ENCODE results near the gene CPT1C. TPM values are rescaled to one million over a fixed set of nuclear protein-coding genes. Genes with fewer than 3 reads are reported as not detected.

The CPT1C gene
- polyA plus RNA-seq, 2 of the 4 experiments (the other 2 are of a cell fraction) = 8.5 to 15.4 TPM

DNA sequence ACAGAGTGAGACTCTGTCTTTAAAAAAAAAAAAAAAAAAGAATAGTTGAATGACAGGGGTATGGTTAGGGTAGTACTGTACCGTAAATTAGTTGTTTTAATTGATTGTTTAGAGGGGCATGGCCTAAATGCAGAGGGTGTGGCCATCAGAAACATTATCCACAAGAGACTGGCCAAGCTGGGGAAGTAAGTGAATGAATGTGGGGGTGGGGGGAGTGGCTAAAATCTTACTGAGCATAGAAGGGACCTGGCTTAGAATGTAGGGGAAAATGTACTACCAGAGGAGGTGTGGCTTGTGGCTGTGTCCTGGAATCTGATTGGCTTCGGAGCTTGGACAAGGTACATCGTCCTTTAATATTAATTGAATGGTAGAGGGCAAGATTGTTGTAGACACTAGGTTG is 21.4 kb upstream of the CPT1C start:
- FAIRE-seq (no peak), DNase-seq (ENCODE audit: low read depth in 1 of 2, low spot score in 1 of 2) (no peak), ATAC-seq (no peak)
- H3K4me3 ChIP-seq = no peak overlapping the region
- POLR2A ChIA-PET = no interaction called here
- H3K27ac ChIP-seq = no peak overlapping the region
- CTCF ChIA-PET = interaction anchor here (0.5 to 21.2 kb wide), 7 partner anchors 5 to 167 kb away, joined by 3 to 326 read pairs (median 15); partner anchors contain the start of genes BCL2L12, IRF3, PRMT1 and RRAS
- H3K9me3 ChIP-seq = no peaks in the 10 kb centered on the region
- no peak overlapping the region for H3K4me2 ChIP-seq
- peaks cover 15% of the 10 kb centered on the region for H3K4me1 ChIP-seq
- TF ChIP-seq EHF (CRISPR knock-in tag; IDR thresholded peaks at IDR 0.05) = no peak
- TF ChIP-seq EP300 (IDR thresholded peaks at IDR 0.05) = no peak
- TF ChIP-seq, protein P1, sequence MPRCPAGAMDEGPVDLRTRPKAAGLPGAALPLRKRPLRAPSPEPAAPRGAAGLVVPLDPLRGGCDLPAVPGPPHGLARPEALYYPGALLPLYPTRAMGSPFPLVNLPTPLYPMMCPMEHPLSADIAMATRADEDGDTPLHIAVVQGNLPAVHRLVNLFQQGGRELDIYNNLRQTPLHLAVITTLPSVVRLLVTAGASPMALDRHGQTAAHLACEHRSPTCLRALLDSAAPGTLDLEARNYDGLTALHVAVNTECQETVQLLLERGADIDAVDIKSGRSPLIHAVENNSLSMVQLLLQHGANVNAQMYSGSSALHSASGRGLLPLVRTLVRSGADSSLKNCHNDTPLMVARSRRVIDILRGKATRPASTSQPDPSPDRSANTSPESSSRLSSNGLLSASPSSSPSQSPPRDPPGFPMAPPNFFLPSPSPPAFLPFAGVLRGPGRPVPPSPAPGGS (IDR thresholded peaks at IDR 0.05) = no peak
- TF ChIP-seq ZFP36 (IDR thresholded peaks at IDR 0.05; ENCODE audit: borderline replicate concordance, partially characterized antibody) = no peak
- TF ChIP-seq, protein P2, sequence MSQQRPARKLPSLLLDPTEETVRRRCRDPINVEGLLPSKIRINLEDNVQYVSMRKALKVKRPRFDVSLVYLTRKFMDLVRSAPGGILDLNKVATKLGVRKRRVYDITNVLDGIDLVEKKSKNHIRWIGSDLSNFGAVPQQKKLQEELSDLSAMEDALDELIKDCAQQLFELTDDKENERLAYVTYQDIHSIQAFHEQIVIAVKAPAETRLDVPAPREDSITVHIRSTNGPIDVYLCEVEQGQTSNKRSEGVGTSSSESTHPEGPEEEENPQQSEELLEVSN (IDR thresholded peaks at IDR 0.05; ENCODE audit: borderline replicate concordance, low read depth) = no peak
- TF ChIP-seq FOSL2 (IDR thresholded peaks at IDR 0.05) = no peak
- TF ChIP-seq FOSL2 (CRISPR knock-in tag; IDR thresholded peaks at IDR 0.05) = no peak
- TF ChIP-seq FOSB (CRISPR knock-in tag; IDR thresholded peaks at IDR 0.05) = no peak
- WGBS (ENCODE audit: missing lambda C conversion rate) = 84% methylated on average over 3 of the region's 3 CpGs

DNA sequence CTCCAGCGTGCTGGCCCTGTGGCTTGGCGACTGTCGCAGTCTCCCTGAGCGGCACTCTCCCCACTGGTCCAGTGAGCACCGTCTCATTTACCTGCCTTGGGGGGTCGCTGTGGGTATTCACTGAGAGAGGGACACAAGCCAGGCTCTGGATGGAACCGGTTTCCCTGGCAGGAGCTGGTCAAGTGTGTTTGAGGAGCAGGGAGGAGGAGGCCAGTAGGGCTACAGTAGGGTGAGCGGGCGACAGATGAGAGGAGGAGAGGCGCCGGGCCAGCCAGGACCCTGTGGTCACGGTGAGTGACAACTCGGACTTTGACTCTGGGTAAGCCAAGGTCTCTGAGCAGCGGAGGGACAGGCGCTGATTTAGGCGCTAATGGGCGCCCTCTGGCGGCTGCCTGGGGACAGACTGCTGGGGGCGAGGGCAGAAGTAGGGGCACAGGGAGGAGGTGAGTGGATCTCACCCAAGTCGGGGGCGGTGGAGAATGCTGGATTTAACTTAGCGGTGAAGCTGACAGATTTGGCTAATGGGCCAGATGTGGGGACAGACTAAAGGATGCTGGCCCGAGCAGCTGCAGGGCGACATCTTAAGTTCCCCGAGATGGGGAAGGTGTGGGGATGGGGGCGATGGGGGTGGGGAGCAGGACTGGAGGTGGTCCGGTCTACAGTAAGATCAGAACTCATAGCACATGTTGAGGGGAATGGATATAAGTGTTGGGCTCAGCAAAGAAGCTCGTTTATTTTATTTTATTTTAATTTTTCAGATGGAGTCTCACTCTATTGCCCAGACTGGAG is 18.6 kb upstream of the CPT1C start:
- CTCF ChIA-PET = interaction anchor here (0.5 to 21.2 kb wide), 53 partner anchors 2 to 889 kb away, joined by 3 to 326 read pairs (median 5); partner anchors contain the start of genes ADM5, BCL2L12, CPT1C and IRF3
- ATAC-seq = peak; percentile 47 to 53
- Histone ChIP-seq H3K27ac (peak overlapping the region; percentile 57 to 80; a peak in 5 of 6 replicates), H3K4me3 (no peak overlapping the region), H3K4me2 (peak overlapping the region; percentile 76), H3K9me3 (no peaks in the 10 kb centered on the region), H3K4me1 (peaks cover 11% of the 10 kb centered on the region)
- peak; percentile 87 to 97 for DNase-seq (ENCODE audit: low read depth in 1 of 2, low spot score in 1 of 2)
- TF ChIP-seq BHLHE40 (IDR thresholded peaks at IDR 0.05; ENCODE audit: low read depth, low read length) (no peak), SMC3 (IDR thresholded peaks at IDR 0.05) (peak; percentile 77), RAD21 (conservative IDR thresholded peaks at IDR 0.05 in 1 of 2, IDR thresholded peaks at IDR 0.05 in 1 of 2) (peak; percentile 64 to 65), MAZ (IDR thresholded peaks at IDR 0.05; ENCODE audit: borderline replicate concordance, low read depth, low read length) (0 out of 2 replicates have a peak, but pooled peaks have one; percentile 78)
- TF ChIP-seq, protein P3, sequence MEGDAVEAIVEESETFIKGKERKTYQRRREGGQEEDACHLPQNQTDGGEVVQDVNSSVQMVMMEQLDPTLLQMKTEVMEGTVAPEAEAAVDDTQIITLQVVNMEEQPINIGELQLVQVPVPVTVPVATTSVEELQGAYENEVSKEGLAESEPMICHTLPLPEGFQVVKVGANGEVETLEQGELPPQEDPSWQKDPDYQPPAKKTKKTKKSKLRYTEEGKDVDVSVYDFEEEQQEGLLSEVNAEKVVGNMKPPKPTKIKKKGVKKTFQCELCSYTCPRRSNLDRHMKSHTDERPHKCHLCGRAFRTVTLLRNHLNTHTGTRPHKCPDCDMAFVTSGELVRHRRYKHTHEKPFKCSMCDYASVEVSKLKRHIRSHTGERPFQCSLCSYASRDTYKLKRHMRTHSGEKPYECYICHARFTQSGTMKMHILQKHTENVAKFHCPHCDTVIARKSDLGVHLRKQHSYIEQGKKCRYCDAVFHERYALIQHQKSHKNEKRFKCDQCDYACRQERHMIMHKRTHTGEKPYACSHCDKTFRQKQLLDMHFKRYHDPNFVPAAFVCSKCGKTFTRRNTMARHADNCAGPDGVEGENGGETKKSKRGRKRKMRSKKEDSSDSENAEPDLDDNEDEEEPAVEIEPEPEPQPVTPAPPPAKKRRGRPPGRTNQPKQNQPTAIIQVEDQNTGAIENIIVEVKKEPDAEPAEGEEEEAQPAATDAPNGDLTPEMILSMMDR (IDR thresholded peaks at IDR 0.05) = peak; percentile 94
- POLR2A ChIA-PET = interaction anchor here (1.9 kb wide), 2 partner anchors 31 to 32 kb away, joined by 4 to 5 read pairs; partner anchors contain the start of genes RRAS and SCAF1
- FAIRE-seq = no peak
- WGBS (ENCODE audit: missing lambda C conversion rate) = 21% methylated on average over 27 of the region's 28 CpGs

DNA sequence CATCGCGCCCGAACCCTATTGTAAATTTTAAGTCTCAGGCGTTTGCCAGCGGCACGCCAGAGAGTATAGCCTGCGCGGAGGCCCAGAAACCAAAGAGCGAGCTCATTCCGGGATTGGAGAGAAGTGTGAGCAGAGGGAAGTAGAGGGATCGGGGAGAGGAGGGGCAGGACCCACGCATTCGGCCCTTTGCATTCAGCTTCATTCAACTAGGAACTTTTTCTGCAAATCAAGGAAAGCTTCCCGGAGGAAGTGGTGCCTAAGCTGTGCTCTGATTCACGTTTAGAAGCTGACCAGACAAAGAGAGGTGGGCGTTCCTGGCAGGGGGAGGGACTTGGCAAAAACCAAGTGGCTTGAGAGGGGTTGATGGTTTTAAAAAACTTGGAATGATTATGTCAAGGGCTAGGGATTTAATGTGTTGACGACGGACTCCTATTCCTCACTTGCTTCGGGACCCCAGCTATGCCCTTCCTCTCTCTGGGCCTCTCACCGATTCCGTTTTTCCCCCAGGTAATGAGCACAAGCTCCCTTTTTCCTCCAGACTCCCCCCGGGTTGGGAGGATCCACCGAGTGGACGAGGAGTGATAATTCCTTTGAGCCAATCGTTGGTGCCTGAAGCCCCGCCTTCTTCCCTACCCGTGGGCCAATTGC is 14.7 kb upstream of the CPT1C start:
- ChIA-PET POLR2A (interaction anchor here (0.5 to 3.5 kb wide), 31 partner anchors 9 to 1048 kb away, joined by 3 to 48 read pairs (median 4); partner anchors contain the start of genes AKT1S1, ALDH16A1, AP2A1 and BCL2L12), CTCF (interaction anchor here (0.6 to 16.7 kb wide), 14 partner anchors 8 to 173 kb away, joined by 3 to 326 read pairs (median 4); partner anchors contain the start of genes BCL2L12, IRF3 and RRAS)
- no peaks in the 10 kb centered on the region for H3K9me3 ChIP-seq
- H3K4me3 ChIP-seq = peak overlapping the region; percentile 51
- WGBS (ENCODE audit: missing lambda C conversion rate) = under 1% methylated on average over 27 of the region's 27 CpGs
- peaks cover 41% of the 10 kb centered on the region for H3K4me1 ChIP-seq
- H3K4me2 ChIP-seq = peak overlapping the region; percentile 79
- ATAC-seq = peak; percentile 19 to 42
- peak; percentile 91 to 99 for DNase-seq (ENCODE audit: low read depth in 1 of 2, low spot score in 1 of 2)
- peak; percentile 99 for FAIRE-seq
- peak overlapping the region; percentile 97 to 99 for H3K27ac ChIP-seq
- TF ChIP-seq SREBF2 (IDR thresholded peaks at IDR 0.05) (no peak), RARB (CRISPR knock-in tag; IDR thresholded peaks at IDR 0.05) (0 out of 2 replicates have a peak, but pooled peaks have one; percentile 51), SMC3 (IDR thresholded peaks at IDR 0.05) (no peak), CHD4 (IDR thresholded peaks at IDR 0.05; ENCODE audit: borderline replicate concordance) (peak; percentile 99), RCOR1 (IDR thresholded peaks at IDR 0.05; ENCODE audit: low read depth, low read length) (peak; percentile 58; the same call in 1 of the 2 replicates), GATA3 (IDR thresholded peaks at IDR 0.05; ENCODE audit: borderline replicate concordance) (peak; percentile 86), NPAS2 (CRISPR knock-in tag; IDR thresholded peaks at IDR 0.05; ENCODE audit: borderline replicate concordance) (no peak), FOSL2 (IDR thresholded peaks at IDR 0.05) (no peak), FOSL2 (CRISPR knock-in tag; IDR thresholded peaks at IDR 0.05) (peak; percentile 79), POLR2AphosphoS2 (conservative IDR thresholded peaks at IDR 0.05; ENCODE audit: low read length) (no peak), RNF2 (IDR thresholded peaks at IDR 0.05; ENCODE audit: borderline replicate concordance, low read depth) (no peak), EHF (CRISPR knock-in tag; IDR thresholded peaks at IDR 0.05) (no peak)
- TF ChIP-seq, protein P4, sequence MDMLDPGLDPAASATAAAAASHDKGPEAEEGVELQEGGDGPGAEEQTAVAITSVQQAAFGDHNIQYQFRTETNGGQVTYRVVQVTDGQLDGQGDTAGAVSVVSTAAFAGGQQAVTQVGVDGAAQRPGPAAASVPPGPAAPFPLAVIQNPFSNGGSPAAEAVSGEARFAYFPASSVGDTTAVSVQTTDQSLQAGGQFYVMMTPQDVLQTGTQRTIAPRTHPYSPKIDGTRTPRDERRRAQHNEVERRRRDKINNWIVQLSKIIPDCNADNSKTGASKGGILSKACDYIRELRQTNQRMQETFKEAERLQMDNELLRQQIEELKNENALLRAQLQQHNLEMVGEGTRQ (IDR thresholded peaks at IDR 0.05) = no peak
- TF ChIP-seq, protein P3 (IDR thresholded peaks at IDR 0.05) = no peak
